Esophagus muscularis mucosa (tissue), 4 donors: ENCODE measurements around the gene DNER. TPM values are rescaled to one million over a fixed set of nuclear protein-coding genes. Genes with fewer than 3 reads are reported as not detected.

Source experiments
- DNase-seq: peaks from one replicate; pipeline ENCODE4 v3.0.0-alpha.2; 2017; ENCODE audit errors: extremely low spot score
- H3K27ac ChIP-seq, 4 donors: fragments of 200-600 bp; sonication (generic); replicated peaks in 1 of 4; 1 replicate in 3 of 4; 2 replicates in 1 of 4; pipeline ENCODE4 v1.5.1; 2016 to 2019; ENCODE audit warnings: mild to moderate bottlenecking in 1 of 4
- H3K27me3 ChIP-seq, 4 donors: fragments of 200-600 bp; sonication (generic); one replicate each; pipeline versions ENCODE4 v1.5.1 to v1.6.0; 2016 to 2019
- H3K36me3 ChIP-seq, 4 donors: fragments of 200-600 bp; sonication (generic); one replicate each; pipeline ENCODE4 v1.5.1; 2016 to 2019
- H3K4me1 ChIP-seq, 4 donors: fragments of 200-600 bp; sonication (generic); one replicate each; pipeline ENCODE4 v1.5.1; 2016 to 2019
- H3K4me3 ChIP-seq, 4 donors: fragments of 200-600 bp; sonication (generic); 1 replicate in 2 of 4; 2 replicates in 2 of 4; pipeline ENCODE4 v1.5.1; 2016 to 2019; ENCODE audit warnings: mild to moderate bottlenecking in 4 of 4, moderate library complexity in 1 of 4
- H3K9me3 ChIP-seq, 4 donors: fragments of 200-600 bp; sonication (generic); 1 replicate in 3 of 4; 2 replicates in 1 of 4; pipeline ENCODE4 v1.5.1; 2016 to 2019
- EP300 ChIP-seq: sonication (generic); formaldehyde crosslinking; IDR thresholded peaks from one replicate; pipeline ENCODE4 v1.6.1; 2017; ENCODE audit warnings: antibody characterized with exemption
- POLR2A ChIP-seq: fragments of 450-650 bp; IDR thresholded peaks from one replicate; pipeline ENCODE4 v1.6.1; 2017; ENCODE audit warnings: antibody characterized with exemption, moderate library complexity, mild to moderate bottlenecking, low read depth
- POLR2AphosphoS5 ChIP-seq, 2 donors: sonication (generic); formaldehyde crosslinking; IDR thresholded peaks; one replicate each; pipeline ENCODE4 v1.6.1; 2017; ENCODE audit warnings: antibody characterized with exemption in 2 of 2
- WGBS: methylation state at CpG from one replicate; pipeline ENCODE4 v1.1.5; 2018; 5-methylcytosine and 5-hydroxymethylcytosine counted together
- intact Hi-C: fragments of 100-400 bp; cut with DNase I; formaldehyde crosslinking; loops from one replicate; pipeline ENCODE4 v1.15.1; 2023
- total RNA-seq, 4 donors: library from RNA; depleted of rRNA; stranded (reverse); fragments of >200 nt; gene quantifications; one replicate each; pipeline versions ENCODE4 v1.1.0 to v1.2.1, GENCODE V29; 2016
- TF ChIP-seq, protein P1 (sequence below), 3 experiments: fragments of 200-600 bp in 2 of 3; fragments of 450-650 bp in 1 of 3; sonication (generic) in 2 of 3; IDR thresholded peaks; one replicate each; pipeline ENCODE4 v1.5.1; 2017 to 2019; ENCODE audit warnings: antibody characterized with exemption in 3 of 3, mild to moderate bottlenecking in 2 of 3, moderate library complexity in 1 of 3

The DNER gene
- total RNA-seq, 4 donors from 2014 or later, result 2.9 to 5.3 (median 4.6) TPM

DNA sequence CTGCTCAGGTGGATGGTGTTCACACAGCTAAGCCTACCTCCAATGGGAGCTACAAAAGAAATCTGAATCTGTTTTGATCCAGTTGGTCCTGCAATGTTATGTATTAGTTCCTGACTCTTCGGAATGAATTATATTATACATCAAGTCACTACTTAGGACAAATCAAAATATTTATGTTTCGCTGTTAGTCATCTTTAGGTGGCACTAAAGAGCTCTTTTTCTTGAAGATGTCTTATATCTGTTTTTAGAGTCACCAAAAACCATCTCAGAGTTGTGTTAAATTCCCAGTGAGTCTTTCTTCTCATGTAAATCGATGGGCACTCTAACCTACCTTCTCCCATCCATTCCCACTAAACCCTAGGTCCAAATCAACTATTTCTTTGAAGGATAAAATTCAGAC is 2.2 kb downstream of the DNER start:
- no peak for DNase-seq
- Histone ChIP-seq H3K36me3 (no peaks in the 10 kb centered on the region), H3K27me3 (peaks cover 0 to 74% (median 31%) of the 10 kb centered on the region in 4 donors), H3K9me3 (no peaks in the 10 kb centered on the region), H3K4me3 (no peak overlapping the region), H3K27ac (no peak overlapping the region), H3K4me1 (peaks cover 16 to 28% (median 22%) of the 10 kb centered on the region in 4 donors)
- 79% methylated on average over 3 of the region's 3 CpGs for WGBS
- intact Hi-C loops, result no loop called here
- no peak for TF ChIP-seq EP300
- TF ChIP-seq, protein P1, sequence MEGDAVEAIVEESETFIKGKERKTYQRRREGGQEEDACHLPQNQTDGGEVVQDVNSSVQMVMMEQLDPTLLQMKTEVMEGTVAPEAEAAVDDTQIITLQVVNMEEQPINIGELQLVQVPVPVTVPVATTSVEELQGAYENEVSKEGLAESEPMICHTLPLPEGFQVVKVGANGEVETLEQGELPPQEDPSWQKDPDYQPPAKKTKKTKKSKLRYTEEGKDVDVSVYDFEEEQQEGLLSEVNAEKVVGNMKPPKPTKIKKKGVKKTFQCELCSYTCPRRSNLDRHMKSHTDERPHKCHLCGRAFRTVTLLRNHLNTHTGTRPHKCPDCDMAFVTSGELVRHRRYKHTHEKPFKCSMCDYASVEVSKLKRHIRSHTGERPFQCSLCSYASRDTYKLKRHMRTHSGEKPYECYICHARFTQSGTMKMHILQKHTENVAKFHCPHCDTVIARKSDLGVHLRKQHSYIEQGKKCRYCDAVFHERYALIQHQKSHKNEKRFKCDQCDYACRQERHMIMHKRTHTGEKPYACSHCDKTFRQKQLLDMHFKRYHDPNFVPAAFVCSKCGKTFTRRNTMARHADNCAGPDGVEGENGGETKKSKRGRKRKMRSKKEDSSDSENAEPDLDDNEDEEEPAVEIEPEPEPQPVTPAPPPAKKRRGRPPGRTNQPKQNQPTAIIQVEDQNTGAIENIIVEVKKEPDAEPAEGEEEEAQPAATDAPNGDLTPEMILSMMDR (IDR thresholded peaks at IDR 0.05), result no peak
- TF ChIP-seq POLR2A, result no peak
- no peak for TF ChIP-seq POLR2AphosphoS5 (IDR thresholded peaks at IDR 0.05)

DNA sequence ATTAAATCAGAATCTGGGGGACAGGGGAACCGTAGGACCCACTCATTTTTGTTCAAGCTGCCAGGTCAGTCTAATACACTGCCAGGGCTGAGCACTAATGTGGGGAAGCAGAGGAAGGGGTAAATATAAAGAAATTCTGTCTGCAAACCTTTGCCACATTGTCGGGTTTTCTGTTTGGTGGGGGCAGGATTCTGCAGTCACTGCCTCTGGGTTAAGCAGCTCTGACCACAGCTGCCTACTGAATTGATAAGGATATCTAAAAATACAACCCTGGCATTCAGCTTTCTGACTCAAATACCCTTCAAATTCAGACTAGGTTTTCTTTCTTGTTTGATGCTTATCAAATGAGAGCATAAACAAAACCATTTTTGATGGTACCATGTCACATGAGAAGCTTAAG is 6.0 kb downstream of the DNER start:
- intact Hi-C loops, result no loop called here
- Histone ChIP-seq H3K9me3 (no peaks in the 10 kb centered on the region), H3K36me3 (no peaks in the 10 kb centered on the region), H3K4me1 (peaks cover 1 to 3% (median 2%) of the 10 kb centered on the region in 4 donors), H3K27ac (no peak overlapping the region), H3K4me3 (no peak overlapping the region), H3K27me3 (peaks cover 0 to 39% (median 5%) of the 10 kb centered on the region in 4 donors)
- no peak for TF ChIP-seq POLR2A
- TF ChIP-seq EP300, result no peak
- TF ChIP-seq POLR2AphosphoS5 (IDR thresholded peaks at IDR 0.05), result no peak
- TF ChIP-seq, protein P1 (IDR thresholded peaks at IDR 0.05), result no peak
- WGBS, result 69% methylated on average over 2 of the region's 2 CpGs
- DNase-seq, result no peak

DNA sequence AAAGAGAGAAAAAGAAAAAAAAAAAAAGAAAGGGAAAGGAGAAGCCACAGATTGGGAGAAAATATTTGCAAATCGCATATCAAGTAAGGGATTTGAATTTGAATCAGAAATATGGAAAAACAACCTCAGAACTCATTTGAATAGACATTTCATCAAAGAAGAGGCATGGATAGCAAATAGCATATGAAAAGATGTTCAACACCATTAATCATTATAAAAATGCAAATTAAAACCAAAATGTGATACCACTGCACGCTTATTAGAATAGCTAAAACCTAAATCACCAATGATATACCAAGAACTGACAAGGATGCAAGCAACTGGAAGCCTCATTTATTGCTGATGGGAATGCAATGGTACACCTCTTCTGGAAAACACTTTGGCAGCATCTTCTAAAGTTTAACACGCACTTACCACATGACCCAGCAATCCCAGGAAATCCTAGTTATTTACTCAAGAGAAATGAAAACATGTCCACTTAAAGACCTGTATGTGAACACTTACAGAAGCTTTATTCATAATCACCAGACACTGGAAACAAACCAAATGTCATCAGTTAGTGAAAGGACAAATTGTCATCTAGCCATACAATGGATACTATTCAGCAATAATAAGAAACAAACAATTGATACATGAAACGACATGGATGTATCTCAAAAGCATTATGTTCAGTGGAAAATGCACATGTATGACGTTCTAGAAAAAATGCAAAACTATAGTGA is 10.3 kb downstream of the DNER start:
- Histone ChIP-seq H3K36me3 (no peaks in the 10 kb centered on the region), H3K27me3 (peaks cover 0 to 7% (median 0%) of the 10 kb centered on the region in 4 donors), H3K4me1 (no peaks in the 10 kb centered on the region), H3K9me3 (no peaks in the 10 kb centered on the region), H3K4me3 (no peak overlapping the region), H3K27ac (no peak overlapping the region)
- intact Hi-C loops, result no loop called here
- DNase-seq, result no peak
- 78% methylated on average over 5 of the region's 5 CpGs for WGBS
- TF ChIP-seq, protein P1 (IDR thresholded peaks at IDR 0.05), result no peak
- no peak for TF ChIP-seq POLR2AphosphoS5 (IDR thresholded peaks at IDR 0.05)
- TF ChIP-seq POLR2A, result no peak
- no peak for TF ChIP-seq EP300

DNA sequence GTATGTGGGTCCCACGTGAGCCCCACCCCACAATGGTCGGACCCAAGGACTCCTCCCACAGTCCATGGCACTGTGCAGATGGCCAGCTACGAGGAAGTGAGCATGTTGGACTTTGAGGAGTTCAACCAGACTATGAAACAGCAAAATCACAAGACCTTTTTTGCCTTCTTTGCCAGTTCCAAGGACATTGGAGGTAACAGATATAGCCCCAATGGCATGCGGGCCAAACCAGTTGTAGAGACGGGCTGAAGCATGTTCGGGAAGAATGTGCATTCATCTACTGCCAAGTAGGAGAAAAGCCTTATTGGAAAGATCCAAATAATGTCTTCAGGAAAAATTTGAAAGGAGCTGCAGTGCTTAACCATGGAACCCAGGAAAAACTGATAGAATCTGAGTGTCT is 12.6 kb downstream of the DNER start:
- Histone ChIP-seq H3K36me3 (no peaks in the 10 kb centered on the region), H3K27ac (no peak overlapping the region), H3K9me3 (no peaks in the 10 kb centered on the region), H3K4me1 (no peaks in the 10 kb centered on the region), H3K27me3 (no peaks in the 10 kb centered on the region), H3K4me3 (no peak overlapping the region)
- TF ChIP-seq POLR2A, result no peak
- no peak for TF ChIP-seq EP300
- TF ChIP-seq, protein P1 (IDR thresholded peaks at IDR 0.05), result no peak
- TF ChIP-seq POLR2AphosphoS5 (IDR thresholded peaks at IDR 0.05), result no peak
- intact Hi-C loops, result no loop called here
- 87% methylated on average over 6 of the region's 6 CpGs for WGBS
- peak; percentile 47 for DNase-seq
